Smooth muscle cell (in vitro differentiated cells): ENCODE results near the gene RUBCNL. TPM values are rescaled to one million over a fixed set of nuclear protein-coding genes. Genes with fewer than 3 reads are reported as not detected.

Experiments used
- DNase-seq: peaks from one replicate; lab custom pipeline; 2025; ENCODE audit not compliant: unreplicated experiment; lab: John Stamatoyannopoulos, UW
- H2AFZ ChIP-seq: fragments of 200-600 bp; sonication (generic); 2 replicates; pipeline ENCODE4 v1.6.0; 2016; ENCODE audit warnings: antibody characterized with exemption, low read depth, mild to moderate bottlenecking
- H3F3A ChIP-seq: fragments of 200-600 bp; sonication (generic); 2 replicates; pipeline ENCODE4 v1.6.0; 2017; ENCODE audit warnings: antibody characterized with exemption, low read depth
- H3K27ac ChIP-seq: fragments of 200-600 bp; sonication (generic); 2 replicates; pipeline ENCODE4 v1.5.1; 2016; ENCODE audit warnings: low read depth, mild to moderate bottlenecking
- H3K27me3 ChIP-seq: fragments of 200-600 bp; sonication (generic); 2 replicates; pipeline ENCODE4 v1.6.1; 2016; ENCODE audit warnings: low read depth, mild to moderate bottlenecking
- H3K36me3 ChIP-seq: fragments of 200-600 bp; sonication (generic); 2 replicates; pipeline ENCODE4 v1.5.1; 2016; ENCODE audit warnings: low read depth
- H3K4me1 ChIP-seq: fragments of 200-600 bp; sonication (generic); 2 replicates; pipeline ENCODE4 v1.5.1; 2016; ENCODE audit warnings: low read depth
- H3K4me2 ChIP-seq: fragments of 200-600 bp; sonication (generic); 2 replicates; pipeline ENCODE4 v1.6.0; 2016; ENCODE audit warnings: mild to moderate bottlenecking
- H3K4me3 ChIP-seq: fragments of 200-600 bp; sonication (generic); 2 replicates; pipeline ENCODE4 v1.5.1; 2016; ENCODE audit warnings: mild to moderate bottlenecking
- H3K79me2 ChIP-seq: fragments of 200-600 bp; sonication (generic); 2 replicates; pipeline ENCODE4 v1.6.0; 2016; ENCODE audit warnings: low read depth, mild to moderate bottlenecking
- H3K9ac ChIP-seq: fragments of 200-600 bp; sonication (generic); 2 replicates; pipeline ENCODE4 v1.6.0; 2016; ENCODE audit warnings: low read depth
- H3K9me3 ChIP-seq: fragments of 200-600 bp; sonication (generic); replicated peaks from 2 replicates; pipeline ENCODE4 v1.5.1; 2016; ENCODE audit warnings: low read depth
- H4K20me1 ChIP-seq: fragments of 200-600 bp; sonication (generic); 2 replicates; pipeline ENCODE4 v1.6.0; 2016; ENCODE audit warnings: low read depth
- WGBS: methylation state at CpG from one replicate; pipeline ENCODE4 v1.1.7; 2016; ENCODE audit warnings: low lambda C conversion rate; 5-methylcytosine and 5-hydroxymethylcytosine counted together
- polyA plus RNA-seq: library from polyadenylated mRNA; unstranded; fragments of >200 nt; fragmentation: Nextera tagmentation; extraction: Ambion mirVana; gene quantifications from 2 replicates; pipeline ENCODE4 v1.2.1, GENCODE V29; 2016
- total RNA-seq: library from RNA; depleted of rRNA; stranded (reverse); fragments of >200 nt; gene quantifications from 2 replicates; pipeline ENCODE4 v1.2.3, GENCODE V29; 2014
- TF ChIP-seq, protein P1 (sequence below): fragments of 200-600 bp; sonication (generic); IDR thresholded peaks from 2 replicates; pipeline ENCODE4 v1.5.1; 2017; ENCODE audit warnings: borderline replicate concordance, mild to moderate bottlenecking, antibody characterized with exemption; ENCODE audit not compliant: insufficient read depth, poor library complexity, severe bottlenecking

Gene RUBCNL
- total and polyA plus RNA-seq, 2 experiments from 2014 or later = 0.49 TPM; not detected in 1

DNA sequence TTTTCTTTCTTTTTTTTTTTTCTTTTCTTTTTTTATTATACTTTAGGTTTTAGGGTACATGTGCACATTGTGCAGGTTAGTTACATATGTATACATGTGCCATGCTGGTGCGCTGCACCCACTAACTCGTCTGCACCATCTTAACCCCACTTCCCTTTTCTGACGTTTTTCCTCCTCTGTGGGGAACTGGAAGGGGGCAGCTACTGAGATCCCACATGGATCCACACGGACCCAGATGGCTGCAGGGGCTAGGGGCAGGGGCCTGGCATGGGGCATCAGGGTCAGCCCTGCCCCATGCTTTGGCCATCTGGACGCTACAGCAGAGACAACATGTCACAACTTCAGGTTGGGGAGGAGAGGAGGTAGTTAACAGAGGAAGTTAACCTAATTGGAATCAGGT lies 54.3 kb downstream of the RUBCNL start:
- TF ChIP-seq, protein P1, sequence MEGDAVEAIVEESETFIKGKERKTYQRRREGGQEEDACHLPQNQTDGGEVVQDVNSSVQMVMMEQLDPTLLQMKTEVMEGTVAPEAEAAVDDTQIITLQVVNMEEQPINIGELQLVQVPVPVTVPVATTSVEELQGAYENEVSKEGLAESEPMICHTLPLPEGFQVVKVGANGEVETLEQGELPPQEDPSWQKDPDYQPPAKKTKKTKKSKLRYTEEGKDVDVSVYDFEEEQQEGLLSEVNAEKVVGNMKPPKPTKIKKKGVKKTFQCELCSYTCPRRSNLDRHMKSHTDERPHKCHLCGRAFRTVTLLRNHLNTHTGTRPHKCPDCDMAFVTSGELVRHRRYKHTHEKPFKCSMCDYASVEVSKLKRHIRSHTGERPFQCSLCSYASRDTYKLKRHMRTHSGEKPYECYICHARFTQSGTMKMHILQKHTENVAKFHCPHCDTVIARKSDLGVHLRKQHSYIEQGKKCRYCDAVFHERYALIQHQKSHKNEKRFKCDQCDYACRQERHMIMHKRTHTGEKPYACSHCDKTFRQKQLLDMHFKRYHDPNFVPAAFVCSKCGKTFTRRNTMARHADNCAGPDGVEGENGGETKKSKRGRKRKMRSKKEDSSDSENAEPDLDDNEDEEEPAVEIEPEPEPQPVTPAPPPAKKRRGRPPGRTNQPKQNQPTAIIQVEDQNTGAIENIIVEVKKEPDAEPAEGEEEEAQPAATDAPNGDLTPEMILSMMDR = no peak
- no peak overlapping the region for H3K27ac ChIP-seq
- no peaks in the 10 kb centered on the region for H3K27me3 ChIP-seq
- no peaks in the 10 kb centered on the region for H3K9me3 ChIP-seq
- WGBS = 86% methylated on average over 5 of the region's 5 CpGs
- H3K4me2 ChIP-seq = no peak overlapping the region
- no peaks in the 10 kb centered on the region for H3K79me2 ChIP-seq
- H4K20me1 ChIP-seq = no peaks in the 10 kb centered on the region
- no peaks in the 10 kb centered on the region for H3K4me1 ChIP-seq
- H3K36me3 ChIP-seq = no peaks in the 10 kb centered on the region
- no peak for DNase-seq
- no peak overlapping the region for H2AFZ ChIP-seq
- H3K4me3 ChIP-seq = no peak overlapping the region
- H3F3A ChIP-seq = no peaks in the 10 kb centered on the region
- H3K9ac ChIP-seq = no peak overlapping the region

DNA sequence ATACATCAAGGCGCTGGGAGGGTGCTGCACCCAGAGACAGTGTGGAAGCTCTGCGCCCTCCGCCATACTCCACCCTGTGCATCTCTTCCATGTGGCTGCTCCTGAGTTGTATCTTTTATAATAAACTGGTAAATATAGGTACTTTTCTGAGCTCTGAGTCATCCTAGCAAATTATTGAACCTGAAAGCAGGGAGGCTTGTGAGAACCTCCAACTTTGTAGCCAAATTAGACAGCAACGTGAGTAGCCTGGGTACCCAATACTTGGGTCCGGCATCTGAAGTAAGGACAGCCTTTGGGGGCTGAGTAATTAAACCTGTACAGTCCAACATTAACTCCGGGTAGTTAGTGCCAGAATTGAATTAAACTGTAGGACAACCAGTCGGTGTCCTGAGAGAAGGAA lies 57.4 kb downstream of the RUBCNL start:
- no peak for DNase-seq
- 95% methylated on average over 7 of the region's 7 CpGs for WGBS

DNA sequence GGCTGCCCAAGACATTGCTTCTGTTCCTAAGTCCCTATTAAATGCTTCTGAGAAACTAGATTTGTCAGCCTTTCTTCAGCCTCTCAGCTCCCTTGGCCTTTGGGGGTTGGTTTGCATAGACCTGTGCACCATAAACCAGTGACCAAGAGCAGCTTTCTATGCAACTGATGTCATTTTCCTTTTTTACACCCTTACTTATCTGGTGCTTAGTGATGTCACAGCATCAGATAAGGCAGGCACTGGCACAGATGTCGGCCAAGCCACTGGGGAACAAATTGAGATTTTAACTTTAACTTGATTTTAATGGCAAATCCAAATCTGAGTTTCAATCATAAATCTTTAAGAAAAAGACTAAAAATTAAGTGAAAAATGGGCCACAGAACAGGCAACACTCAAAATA lies 59.8 kb downstream of the RUBCNL start:
- no peaks in the 10 kb centered on the region for H4K20me1 ChIP-seq
- no peak overlapping the region for H3K4me3 ChIP-seq
- no peaks in the 10 kb centered on the region for H3K36me3 ChIP-seq
- no peak overlapping the region for H3K27ac ChIP-seq
- TF ChIP-seq, protein P1 = no peak
- H3K79me2 ChIP-seq = no peaks in the 10 kb centered on the region
- H3K4me2 ChIP-seq = no peak overlapping the region
- H3F3A ChIP-seq = no peaks in the 10 kb centered on the region
- no peaks in the 10 kb centered on the region for H3K9me3 ChIP-seq
- H3K27me3 ChIP-seq = no peaks in the 10 kb centered on the region
- H3K9ac ChIP-seq = no peak overlapping the region
- H3K4me1 ChIP-seq = no peaks in the 10 kb centered on the region
- 58% methylated on average over 1 of the region's 1 CpG for WGBS
- DNase-seq = no peak
- no peak overlapping the region for H2AFZ ChIP-seq

More for the DNA sequence above, 57.4 kb downstream of the RUBCNL start:
- Histone ChIP-seq H4K20me1 (no peaks in the 10 kb centered on the region), H3K4me1 (no peaks in the 10 kb centered on the region), H3K27me3 (no peaks in the 10 kb centered on the region), H3K27ac (no peak overlapping the region), H3K9me3 (no peaks in the 10 kb centered on the region), H3F3A (no peaks in the 10 kb centered on the region), H3K4me3 (no peak overlapping the region), H3K79me2 (no peaks in the 10 kb centered on the region), H3K4me2 (no peak overlapping the region), H3K9ac (no peak overlapping the region), H3K36me3 (no peaks in the 10 kb centered on the region), H2AFZ (no peak overlapping the region)
- TF ChIP-seq, protein P1 = no peak

DNA sequence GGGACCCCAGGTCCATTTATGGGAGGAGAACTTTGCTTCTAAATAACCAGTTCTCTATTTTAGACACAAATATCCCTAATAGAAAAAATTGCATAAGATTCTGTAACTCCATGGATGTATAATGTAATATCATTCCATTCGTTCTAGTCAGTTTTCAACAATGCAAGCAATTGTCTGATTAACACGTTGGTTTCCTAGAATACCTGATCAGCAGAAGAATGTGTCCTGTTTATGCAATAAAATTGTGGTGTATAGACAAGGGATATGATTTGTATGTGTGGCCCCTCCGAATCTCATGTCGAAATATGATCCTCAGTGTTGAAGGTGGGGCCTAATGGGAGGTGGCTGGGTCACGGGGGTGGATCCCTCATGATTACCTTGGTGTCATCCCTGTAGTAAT lies 62.1 kb downstream of the RUBCNL start:
- H4K20me1 ChIP-seq = no peaks in the 10 kb centered on the region
- no peaks in the 10 kb centered on the region for H3K4me1 ChIP-seq
- H3K27ac ChIP-seq = no peak overlapping the region
- no peak overlapping the region for H3K4me3 ChIP-seq
- TF ChIP-seq, protein P1 = no peak
- no peaks in the 10 kb centered on the region for H3K27me3 ChIP-seq
- no peaks in the 10 kb centered on the region for H3F3A ChIP-seq
- no peaks in the 10 kb centered on the region for H3K36me3 ChIP-seq
- no peaks in the 10 kb centered on the region for H3K79me2 ChIP-seq
- DNase-seq = no peak
- H3K9me3 ChIP-seq = no peaks in the 10 kb centered on the region
- no peak overlapping the region for H2AFZ ChIP-seq
- WGBS = 89% methylated on average over 5 of the region's 5 CpGs
- H3K4me2 ChIP-seq = no peak overlapping the region
- H3K9ac ChIP-seq = no peak overlapping the region
